NCI-H2081 treated with DMSO at 0.1 percent for 48 hours (cell line): Measurements from ENCODE around the gene CALR.
"Not testable (repeated sequence)": the region's sequence is repeated elsewhere in the genome, so short reads cannot be mapped to it uniquely, and the experiment has no call there.

Experiments used
- DNase-seq: peaks from one replicate; lab custom pipeline; 2025; lab: John Stamatoyannopoulos, UW

Gene CALR

DNA sequence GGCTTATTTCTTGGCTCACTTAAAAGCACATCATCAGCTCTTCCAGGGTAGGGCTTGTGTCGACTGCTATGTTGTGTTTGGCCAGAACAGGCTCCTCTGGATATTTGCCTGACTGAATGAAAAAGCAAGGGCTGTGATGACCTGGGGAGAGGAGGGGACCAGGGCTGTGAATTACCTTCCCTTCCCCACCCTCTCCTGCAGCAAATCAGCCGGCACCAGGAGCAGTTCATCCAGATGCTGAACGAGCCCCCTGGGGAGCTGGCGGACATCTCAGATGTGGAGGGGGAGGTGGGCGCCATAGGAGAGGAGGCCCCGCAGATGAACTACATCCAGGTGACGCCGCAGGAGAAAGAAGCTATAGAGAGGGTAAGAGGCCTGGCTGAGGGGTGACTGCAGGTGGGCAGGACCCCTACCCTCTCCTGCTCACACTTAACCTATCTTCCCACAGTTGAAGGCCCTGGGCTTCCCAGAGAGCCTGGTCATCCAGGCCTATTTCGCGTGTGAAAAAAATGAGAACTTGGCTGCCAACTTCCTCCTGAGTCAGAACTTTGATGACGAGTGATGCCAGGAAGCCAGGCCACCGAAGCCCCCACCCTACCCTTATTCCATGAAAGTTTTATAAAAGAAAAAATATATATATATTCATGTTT, 14.2 kb downstream of the CALR start:
- no peak for DNase-seq

DNA sequence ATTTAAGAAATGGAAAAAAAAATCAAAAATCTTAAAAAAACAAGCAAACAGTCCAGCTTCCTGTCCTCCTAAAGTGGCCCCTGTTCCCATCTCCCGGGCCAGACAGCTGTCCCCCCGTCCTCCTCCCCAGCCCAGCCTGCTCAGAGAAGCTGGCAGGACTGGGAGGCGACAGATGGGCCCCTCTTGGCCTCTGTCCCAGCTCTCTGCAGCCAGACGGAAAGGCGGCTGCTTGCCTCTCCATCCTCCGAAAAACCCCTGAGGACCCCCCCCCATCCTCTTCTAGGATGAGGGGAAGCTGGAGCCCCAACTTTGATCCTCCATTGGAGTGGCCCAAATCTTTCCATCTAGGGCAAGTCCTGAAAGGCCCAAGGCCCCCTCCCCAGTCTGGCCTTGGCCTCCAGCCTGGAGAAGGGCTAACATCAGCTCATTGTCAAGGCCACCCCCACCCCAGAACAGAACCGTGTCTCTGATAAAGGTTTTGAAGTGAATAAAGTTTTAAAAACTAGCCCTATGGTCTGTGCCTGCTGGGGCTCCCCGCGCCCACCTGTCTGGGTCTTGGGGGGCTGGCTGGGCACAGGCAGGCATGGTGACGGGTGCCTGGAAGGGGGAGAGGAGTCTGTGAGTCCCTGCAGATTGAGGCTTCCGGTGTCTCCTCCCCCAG, 14.9 kb downstream of the CALR start:
- no peak for DNase-seq

DNA sequence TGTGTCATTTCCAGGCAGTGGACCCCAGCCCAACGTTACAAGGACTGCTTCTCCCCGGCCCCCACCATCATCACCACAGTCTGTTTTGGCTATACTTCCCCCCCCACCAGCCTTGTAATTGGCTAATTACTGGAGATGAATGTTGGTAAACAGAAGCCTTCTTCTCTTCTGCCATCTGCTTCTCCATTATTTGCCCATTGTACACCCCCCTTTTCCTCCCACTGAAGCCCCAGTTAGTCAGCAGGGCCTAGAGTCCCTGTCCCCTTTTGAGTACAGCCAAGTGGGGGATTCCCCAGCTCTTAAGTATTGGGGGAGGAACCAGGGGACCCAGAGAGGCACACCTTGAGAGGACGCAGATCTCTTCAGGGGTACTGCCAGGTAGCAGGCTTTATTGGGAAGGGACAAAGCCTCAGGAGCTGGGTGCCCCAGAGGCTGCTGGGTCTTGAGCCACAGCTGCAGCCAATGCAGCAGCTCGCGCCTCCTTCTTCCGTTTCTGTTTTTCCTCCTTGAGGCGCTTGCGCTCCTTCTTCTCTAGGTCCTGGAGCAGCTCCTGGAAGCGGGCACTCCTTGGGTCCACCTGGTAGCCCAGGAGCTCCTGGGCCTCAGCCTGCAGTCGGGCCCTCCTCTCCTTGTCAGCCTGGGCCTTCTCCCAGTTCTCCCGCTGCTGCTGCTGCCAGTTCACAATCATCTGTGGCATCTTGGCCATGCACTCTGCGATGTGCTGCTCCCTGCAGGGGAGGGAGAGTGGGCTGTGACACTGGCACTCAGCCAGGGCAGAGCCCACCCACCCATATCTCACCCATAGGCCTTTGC, 15.6 kb downstream of the CALR start:
- no peak for DNase-seq

DNA sequence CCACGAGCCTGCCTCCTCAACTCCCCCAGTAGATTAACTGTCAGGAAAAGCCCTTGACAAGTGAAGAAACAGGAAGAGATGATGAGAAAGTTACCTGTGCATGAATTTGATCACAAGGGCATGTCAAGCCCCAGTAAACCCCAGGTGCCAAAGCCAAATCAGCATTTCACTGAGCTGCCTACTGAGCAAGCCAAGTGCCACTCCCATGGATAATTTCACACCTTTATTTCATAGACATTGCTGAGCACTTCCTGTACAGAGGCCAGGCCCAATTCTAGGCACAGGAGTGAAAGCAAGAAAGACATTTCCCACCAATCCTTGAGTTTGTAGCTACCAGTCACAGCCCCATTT, 16.2 kb downstream of the CALR start:
- no peak for DNase-seq

DNA sequence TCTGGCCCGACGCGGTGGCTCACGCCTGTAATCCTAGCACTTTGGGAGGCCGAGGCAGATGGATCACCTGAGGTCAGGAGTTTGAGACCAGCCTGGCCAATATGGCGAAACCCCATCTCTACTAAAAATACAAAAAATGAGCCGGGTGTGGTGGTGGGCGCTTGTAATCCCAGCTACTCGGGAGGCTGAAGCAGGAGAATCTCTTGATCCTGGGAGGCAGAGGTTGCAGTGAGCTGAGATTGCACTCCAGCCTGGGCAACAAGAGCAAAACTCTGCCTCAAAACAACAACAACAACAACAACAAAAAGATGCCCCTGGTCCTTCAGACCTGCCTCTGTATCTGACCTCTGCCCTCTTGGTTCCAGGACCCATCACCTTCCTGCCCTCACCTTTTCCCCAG, 17.2 kb downstream of the CALR start:
- DNase-seq = not testable (repeated sequence)

DNA sequence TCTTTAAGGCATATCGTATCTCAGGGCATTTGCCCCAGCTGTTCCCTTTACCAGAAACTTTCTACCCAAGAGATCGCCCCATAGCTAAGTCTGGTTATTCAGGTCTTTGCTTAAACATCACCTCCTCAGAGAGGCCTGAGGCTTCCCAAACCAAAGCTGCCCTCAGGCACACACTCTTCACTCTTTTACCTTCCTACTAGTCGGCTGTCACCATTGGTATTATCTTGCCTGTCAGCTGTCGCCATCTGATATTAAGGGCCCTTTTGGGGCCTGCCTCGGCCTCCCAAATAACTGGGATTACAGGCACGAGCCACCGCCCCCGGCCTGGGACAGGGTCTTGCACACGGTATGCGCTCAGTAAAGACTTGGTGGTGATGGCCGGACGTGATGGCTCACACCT, 17.6 kb downstream of the CALR start:
- DNase-seq = no peak

DNA sequence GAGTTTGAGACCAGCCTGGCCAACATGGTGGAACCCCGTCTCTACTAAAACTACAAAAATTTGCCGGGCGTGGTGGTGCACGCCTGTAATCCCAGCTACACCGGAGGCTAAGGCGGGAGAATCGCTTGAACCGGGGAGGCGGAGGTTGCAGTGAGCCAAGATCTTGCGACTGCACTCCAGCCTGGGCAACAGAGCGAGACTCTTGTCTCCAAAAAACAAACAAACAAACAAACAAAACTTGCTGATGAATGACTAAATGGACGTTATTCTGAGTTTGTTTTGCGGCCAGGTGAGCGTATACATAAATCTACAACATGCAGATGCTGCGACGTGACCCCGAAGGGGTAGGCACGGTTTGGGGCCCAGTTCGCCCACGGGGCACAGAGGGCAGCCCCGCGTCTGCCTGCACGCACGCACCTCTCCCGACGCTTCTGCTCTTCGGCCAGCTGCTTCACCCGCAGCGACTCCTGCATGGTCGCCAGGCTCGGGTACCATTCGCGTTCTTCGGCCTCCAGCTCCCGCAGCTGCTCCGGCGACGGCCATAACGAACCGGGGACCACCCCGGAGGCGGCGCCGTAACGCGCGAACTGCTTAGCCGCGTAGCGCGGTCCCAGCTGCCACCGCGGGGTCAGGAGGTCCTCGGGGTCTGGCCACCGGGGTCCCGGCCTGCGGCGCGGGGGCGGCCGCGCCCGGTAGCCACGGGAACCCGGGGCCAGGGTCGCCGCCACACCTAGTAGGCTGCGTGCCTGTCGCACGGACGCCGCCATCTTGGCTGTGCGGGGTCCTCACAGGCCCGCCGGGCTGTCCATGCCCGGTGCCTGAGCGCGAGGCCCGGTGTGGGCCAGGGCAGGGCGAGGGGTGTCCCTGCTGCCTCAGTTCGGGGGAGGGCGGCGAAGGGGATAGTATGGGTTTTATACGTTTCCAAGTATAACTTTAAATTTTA, 18.3 kb downstream of the CALR start, which contains the start of gene GADD45GIP1:
Gene GADD45GIP1 (minus strand): TSS at position 778 of the 943 bp plus-strand sequence. CDS start 11 bp downstream, at position 767.
- no peak for DNase-seq

DNA sequence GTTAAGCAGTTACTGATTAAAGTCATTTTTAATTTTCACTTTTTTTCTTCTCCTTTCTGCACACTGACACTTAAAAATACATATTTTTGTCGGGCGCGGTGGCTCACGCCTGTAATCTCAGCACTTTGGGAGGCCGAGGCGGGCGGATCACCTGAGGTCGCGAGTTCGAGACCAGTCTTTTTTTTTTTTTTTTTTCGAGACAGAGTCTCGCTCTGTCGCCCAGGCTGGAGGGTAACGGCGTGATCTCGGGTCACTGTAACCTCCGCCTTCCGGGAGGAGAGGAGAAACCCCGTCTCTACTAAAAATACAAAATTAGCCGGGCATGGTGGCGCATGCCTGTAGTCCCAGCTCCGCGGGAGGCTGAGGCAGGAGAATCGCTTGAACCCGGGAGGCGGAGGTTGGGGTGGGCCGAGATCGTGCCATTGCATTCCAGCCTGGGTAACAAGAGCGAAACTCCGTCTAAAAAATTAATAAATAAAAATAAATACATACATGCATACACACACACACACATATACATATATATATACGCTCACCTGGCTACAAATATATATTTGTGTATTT, 19.1 kb downstream of the CALR start:
- DNase-seq = not testable (repeated sequence)

DNA sequence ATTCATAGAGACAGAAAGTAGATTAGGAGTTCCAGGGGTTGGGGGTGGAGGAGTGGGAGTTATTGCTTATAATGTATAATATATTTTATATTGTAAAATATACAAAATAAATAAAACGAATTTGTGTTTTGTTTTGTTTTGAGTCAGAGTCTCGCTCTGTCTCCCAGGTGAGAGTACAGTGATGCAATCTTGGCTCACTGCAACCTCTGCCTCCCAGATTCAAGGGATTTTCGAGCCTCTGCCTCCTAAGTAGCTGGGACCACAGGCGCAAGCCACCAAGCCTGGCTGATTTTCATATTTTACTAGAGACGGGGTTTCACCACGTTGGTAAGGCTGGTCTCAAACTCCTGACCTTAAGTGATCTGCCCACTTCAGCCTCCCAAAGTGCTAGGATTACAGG, 21.1 kb downstream of the CALR start:
- no peak for DNase-seq

DNA sequence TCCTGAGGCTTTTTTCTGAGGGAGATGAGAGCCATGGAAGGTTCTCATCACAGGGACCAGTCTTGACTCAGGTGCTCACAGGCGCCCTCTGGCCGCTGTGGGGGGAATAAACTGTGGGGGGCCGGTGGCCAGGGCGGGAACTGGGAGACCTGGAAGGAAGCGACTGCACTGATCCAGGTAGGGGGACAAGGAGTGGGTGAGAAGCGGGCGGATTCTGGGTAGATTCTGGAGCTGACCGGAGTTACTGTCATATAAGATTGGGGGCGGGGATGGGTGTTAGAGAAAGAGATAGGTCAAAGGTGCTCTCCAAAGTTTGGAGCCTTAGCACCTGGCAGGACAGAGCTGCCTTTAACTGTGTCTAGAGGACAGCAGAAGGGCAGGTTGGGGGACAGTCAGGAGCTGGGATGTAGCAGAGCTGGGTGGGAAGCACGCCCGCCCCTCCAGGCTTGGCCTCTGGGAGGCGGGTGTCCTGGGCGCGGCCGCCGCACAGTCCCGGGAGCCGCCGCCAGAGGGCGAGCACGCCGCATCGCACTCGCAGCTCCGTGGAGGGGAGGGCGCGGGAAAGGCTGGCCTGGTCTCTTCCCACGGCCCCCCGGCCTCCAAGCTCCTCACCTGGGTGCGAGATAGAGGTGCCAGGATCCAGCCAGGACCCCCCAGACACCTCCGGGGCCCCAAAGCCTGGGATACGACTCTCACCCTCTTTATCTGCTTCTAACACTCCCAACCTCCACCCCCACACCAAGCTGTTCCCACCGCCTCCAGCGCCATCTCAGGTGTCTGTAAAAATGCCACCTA, 26.8 kb downstream of the CALR start:
- DNase-seq = peak; percentile 14

DNA sequence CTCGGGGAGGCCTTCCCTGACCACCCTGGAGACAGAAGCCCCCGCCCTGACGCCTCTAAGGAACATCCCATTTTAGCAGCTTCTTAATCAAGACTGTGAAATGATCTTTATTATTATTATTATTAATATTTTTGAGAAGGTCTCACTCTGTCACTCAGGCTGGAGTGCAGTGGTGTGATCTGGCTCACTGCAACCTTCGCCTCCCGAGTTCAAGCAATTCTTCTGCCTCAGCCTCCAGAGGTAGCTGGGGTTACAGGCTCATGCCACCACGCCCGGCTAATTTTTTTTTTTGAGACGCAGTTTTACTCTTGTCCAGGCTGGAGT, 27.4 kb downstream of the CALR start:
- DNase-seq = no peak

DNA sequence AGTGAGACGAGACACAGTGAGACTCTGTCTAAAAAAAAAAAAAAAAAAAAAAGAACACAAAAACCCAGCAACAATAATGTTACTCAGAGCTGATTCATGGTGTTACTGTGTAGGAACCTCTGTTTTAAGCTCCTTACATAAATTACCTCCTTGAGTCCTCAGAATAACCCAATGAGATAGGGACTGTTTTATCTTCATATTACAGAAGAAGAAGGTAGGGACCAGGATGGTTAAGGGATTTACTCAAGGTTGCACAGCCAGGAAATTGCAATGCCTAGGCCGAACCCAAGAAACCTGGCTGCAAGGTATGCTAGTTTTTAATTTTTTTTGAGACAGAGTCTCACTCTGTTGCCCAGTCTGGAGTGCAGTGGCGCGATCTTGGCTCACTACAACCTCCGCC, 29.5 kb downstream of the CALR start:
- no peak for DNase-seq

DNA sequence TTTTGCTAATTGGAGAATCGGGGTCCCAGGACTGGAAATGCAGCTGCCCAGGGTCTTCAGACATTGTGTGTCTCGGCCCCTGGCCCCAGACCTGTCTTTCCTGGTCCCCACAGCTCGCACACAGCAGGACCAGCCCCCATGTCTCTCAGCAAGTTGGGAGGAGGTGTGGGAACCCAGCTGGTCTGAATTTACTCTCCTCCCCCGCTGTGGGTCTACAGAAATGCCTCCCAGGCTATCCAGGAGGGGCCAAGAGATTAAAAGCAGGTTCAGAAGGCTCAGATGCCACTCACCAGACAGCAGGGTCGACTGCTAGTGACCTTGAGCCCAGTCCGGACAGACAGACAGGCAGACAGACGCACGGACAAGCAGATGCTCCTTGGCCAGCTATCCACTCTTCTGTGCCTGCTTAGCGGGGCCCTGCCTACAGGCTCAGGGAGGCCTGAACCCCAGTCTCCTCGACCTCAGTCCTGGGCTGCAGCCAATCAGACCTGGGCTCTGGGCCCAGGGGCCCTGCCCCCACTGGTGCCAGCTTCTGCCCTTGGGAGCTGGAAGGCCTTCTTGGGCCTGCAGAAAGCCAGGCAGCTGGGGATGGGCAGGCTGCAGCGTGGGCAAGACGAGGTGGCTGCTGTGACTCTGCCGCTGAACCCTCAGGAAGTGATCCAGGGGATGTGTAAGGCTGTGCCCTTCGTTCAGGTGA, 31.0 kb downstream of the CALR start, which contains the start of gene DAND5:
Gene DAND5 (plus strand): TSS at position 285 of the 697 bp plus-strand sequence. CDS start 85 bp downstream, at position 370.
- DNase-seq = no peak

DNA sequence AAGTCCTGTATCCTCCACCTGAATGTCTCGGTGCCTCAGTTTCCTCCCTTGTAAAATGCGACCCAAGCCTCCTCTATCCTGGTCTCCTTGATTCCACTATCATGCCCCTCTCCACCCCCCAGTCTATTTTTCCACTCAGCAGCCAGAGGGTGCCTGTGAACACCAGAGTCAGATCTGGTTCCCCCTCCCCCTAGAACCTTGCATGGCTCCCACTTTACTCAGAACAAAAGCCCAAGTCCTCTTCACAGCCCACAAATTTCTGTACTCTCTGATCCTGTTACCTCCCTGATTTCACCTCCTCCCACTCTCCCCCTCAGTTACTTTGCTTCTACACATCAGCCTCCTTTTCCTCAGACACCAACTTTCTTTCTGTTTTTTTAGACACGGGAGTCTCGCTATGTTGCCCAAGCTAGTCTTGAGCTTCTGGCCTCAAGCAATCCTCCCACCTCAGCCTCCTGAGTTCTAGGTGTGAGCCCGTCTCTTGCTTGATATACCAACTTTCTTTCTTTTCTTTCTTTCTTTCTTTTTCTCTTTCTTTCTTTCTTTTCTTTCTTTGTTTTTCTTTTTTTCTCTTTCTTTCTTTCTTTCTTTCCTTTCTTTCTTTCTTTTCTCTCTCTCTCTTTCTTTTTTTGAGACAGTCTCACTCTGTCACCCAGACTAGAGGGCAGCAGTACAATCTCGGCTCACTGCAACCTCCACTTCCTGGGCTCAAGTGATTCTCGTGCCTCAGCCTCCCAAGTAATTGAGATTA, 31.8 kb downstream of the CALR start:
- DNase-seq = no peak

DNA sequence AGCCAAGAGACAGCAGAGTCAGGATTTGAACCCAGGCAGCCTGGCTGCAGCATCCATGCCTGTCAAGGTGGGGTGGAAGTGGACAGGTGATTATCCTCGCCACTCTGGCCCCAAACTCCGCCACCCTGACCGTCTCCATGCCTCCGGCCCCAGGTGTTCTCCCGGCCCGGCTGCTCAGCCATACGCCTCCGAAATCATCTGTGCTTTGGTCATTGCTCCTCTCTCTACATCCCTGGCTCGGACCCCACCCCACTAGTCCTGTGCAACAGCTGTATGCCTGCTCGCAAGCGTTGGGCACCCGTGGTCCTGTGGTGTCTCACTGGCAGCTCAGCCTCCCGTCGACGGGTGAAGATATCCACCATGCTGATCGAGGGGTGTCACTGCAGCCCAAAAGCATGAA, 34.8 kb downstream of the CALR start:
- no peak for DNase-seq

DNA sequence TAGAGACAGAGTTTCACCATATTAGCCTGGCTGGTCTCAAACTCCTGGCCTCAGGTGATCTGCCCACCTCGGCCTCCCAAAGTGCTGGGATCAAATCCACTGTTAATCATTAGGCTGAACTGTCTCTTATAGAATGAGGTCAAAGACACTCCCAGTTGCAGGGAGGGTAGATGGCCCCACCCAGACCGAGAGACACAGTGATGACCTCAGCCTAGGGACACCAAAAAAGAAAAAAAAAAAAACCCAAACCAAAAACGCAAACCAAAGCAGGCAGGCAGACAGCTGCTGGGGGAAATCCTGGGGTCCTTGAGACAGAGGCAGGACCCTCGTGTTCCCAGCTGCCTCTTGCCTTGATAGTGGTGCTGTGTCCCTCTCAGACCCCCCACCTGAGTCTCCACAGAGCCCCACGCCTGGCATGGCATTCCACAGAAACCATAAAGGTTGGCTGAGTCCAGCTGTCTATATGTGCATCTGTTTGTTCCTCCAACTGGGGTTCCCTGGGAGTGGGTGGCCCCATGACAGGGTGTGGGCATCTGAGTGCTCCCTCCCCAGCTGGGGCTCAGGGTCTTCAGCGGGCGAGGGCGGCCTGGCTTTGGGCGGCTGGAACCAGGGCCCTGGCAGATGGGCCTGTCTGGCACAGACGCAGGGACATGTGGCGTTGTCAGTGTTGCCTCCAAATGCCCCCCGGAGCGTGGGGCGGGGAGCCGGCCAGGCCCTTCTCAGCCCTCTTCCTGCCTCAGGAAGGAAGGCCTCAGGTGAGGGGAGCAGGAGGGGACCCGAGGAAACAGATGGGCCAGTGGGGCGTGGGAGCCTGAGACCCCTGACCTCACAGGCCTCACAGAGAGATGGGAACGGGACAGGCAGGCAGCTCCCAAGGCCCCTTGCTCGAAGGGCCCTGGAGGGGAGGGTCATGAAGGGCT, 36.2 kb downstream of the CALR start:
- DNase-seq = no peak

DNA sequence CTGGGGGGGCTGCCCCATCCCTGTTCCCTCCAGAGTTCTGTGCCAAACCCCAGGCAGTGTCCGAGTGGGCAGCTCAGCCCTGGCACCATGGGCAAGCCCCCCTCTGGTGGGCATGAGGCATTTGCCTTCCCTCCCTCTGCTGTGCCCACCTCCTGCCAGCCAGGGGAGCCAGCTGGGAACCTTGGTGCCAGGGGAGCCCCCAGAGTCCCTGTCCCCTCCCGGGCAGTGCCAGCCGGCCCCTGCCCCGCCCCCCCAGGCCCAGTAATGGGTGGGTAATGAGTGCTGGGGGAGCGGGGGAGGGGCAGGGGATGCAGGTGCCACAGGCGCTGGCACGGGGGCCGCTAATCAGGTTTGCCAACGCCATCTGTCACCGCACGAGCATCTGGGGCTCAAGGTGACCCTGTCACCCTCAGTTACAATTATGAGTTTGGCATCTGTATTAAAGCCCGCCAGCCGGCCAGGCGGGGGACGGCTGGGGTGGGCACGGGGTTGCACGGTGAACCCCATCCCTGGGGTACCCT, 36.9 kb downstream of the CALR start:
- no peak for DNase-seq

DNA sequence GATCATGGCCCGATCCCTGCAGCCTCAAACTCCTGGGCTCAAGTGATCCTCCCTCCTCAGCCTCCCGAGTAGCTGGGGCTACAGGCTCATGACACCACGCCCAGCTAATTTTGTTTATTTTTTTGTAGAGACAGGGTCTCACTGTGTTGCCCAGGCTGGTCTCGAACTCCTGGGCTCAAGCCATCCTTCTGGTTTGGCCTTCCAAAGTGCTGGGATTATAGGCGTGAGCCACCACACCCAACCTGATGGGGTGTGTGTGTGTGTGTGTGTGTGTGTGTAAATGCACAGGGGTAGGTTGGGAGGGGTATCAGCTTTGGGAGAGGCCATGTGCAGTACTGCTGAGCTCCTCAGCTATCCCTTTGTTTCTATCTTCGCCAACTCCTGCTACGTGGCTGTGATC, 37.7 kb downstream of the CALR start:
- not testable (repeated sequence) for DNase-seq
